KOPT-K1 (cell line): ENCODE measurements around the gene DNAH10.
A peak's percentile ranks its signal among the peaks of the same experiment; 100 is the strongest.

Source experiments
- H3K27ac ChIP-seq: fragments of 200-600 bp; sonication (generic); 2 replicates; pipeline ENCODE4 v1.5.1; 2016; ENCODE audit warnings: antibody characterized with exemption, mild to moderate bottlenecking, low read depth, low read length; ENCODE audit not compliant: poor library complexity, severe bottlenecking
- H3K36me3 ChIP-seq: fragments of 200-600 bp; sonication (generic); 2 replicates; pipeline ENCODE4 v1.5.1; 2017; ENCODE audit warnings: antibody characterized with exemption, mild to moderate bottlenecking, low read length, moderate library complexity; ENCODE audit not compliant: insufficient read depth
- H3K9me3 ChIP-seq: fragments of 200-600 bp; sonication (generic); 2 replicates; pipeline ENCODE4 v1.5.1; 2017; ENCODE audit warnings: antibody characterized with exemption, low read length, mild to moderate bottlenecking; ENCODE audit not compliant: insufficient read depth, poor library complexity, severe bottlenecking

The DNAH10 gene

DNA sequence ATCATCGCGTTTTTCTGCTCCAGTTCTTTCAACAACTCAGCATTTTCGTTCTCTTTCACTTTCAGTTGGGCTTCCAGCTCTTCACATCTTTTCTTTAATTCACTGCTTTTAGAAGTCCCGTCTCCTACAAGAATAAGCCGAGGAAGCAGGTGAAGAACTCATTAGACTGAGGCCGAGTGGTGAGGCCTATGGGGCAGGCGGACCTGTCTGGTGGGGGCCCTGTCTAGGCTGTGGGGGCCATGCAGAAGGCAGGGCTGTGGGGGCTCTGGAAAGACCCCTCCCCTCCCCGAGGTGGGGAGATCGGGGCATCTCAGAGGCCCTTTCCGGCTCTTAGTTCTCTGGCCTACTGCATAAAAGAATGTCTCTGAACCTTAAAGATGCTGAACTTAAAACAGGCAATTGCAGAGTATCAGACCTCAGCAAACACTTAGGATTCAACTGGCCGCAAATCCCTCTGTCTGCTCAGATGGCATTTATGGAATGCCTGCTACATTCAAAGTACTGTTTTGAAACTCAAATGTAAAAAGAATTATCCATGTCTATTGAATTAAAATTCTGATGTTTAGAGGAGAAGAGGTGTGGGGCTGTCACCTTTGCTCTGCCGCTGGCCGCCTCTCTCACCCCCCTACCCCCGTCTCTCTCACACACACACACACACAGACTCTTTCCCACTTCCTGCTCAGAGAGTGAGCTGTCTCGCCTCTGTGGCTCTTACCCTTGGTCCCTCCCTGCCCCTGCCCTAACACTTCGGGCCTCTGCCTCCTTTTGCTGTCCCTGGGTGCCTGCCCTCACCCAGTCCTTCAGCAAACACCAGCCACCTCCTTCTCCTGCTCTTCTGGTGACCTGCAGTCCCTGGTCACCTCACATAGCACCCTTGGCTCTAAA is 175.8 kb downstream of the DNAH10 start:
- H3K36me3 ChIP-seq: peaks cover 32% of the 10 kb centered on the region; the same call in 1 of the 2 replicates
- peak overlapping the region; percentile 77 for H3K27ac ChIP-seq
- no peaks in the 10 kb centered on the region for H3K9me3 ChIP-seq

DNA sequence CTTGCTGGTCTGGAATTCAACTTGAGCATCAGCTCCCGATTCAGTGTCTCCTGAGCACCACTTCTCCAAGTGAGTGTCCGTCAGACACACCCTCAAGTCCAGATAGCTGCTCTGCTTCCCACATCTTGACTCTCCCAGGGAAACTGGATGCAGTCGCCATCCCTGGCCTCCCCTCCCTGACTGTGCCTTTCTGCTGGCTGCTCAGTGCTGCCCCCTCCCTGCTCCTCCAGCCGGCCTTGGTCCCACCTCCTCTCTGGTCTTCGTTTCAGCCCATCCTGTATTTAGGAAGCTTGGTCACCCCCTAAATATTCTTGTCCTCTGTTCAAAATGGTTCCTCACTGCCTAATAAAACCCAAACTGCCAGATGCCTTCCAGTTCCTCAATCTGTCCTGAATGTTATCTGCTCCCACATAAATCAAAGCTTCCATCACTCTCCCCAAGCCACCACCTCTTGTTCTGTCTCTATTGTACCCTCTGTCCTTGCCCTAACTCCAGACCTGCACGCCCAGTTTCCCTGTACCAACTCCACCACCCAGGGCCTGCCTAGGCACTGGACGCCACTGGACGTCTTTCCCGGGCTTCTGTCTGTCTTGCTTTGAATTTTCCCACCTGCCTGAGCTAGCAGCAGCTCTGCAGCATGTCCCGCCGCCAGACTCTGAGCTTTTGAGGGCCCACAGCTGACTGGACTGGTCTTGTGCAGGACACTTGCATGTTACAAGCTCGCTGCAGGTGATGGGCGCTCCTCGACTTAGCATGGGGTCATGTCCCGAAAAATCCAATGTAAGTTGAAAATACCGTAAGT is 176.8 kb downstream of the DNAH10 start:
- Histone ChIP-seq H3K36me3 (peaks cover 32% of the 10 kb centered on the region; the same call in 1 of the 2 replicates), H3K27ac (peak overlapping the region; percentile 77), H3K9me3 (no peaks in the 10 kb centered on the region)

DNA sequence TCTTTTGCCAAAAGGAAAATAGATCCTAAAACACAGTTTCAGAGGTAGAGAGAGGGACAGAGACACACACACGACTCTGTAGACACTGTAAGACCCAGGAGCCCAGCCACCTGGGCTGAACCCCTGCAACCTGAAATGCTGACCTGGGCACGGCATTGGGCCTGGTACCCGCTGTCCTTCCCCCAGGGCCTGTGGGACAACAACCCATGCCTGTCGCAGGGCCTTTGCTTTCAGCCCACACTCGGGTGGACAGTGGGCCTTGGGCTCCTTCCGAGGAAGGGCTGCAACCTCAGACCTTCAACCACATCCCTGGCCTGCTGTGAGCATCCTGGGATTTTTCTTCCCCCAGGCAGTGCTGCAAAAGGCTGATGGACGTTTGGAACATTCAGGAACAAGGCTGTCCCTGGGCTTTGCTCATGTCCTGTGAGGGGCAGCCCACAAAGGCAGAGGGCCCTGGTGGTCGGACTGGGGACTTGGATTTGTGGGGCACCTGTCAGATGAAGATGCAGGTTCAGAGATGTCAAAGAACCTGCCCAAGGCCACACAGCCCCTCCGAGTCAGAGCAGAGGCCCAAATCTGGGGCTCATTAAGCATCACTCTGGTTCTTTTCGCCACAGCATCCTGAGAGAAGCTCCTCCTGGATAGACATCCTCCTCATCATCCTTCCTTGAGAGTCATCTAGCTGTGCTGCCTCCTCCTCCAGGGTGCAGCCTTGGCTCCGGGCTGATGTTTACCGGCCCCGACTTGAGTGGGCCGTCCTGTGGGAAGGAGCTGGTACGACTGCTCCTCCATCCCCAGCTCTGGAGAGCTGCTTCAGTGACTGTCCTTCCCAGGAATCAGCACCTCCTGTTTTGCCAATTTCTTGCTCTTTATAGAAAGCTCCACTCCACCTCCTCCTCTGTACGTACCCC is 177.9 kb downstream of the DNAH10 start:
- Histone ChIP-seq H3K36me3 (peaks cover 33% of the 10 kb centered on the region), H3K9me3 (no peaks in the 10 kb centered on the region), H3K27ac (no peak overlapping the region)

DNA sequence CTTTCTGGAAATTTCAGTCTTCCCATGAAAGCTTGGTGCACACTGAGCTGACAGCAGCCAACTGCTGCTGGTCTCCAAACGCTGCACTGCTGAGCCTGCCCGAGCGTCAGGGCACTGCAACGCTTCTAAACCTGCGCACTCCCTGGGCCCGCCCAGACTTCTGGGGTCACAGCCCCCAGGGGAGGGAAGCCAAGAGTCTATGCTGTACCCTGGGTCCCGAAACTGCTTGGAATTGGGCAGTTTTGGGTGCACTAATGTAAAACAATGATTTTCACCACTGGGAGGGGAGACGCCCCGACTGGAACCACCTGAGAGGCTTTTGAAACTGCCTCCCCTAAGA is 178.5 kb downstream of the DNAH10 start:
- no peak overlapping the region for H3K27ac ChIP-seq
- no peaks in the 10 kb centered on the region for H3K9me3 ChIP-seq
- peaks cover 37% of the 10 kb centered on the region for H3K36me3 ChIP-seq

DNA sequence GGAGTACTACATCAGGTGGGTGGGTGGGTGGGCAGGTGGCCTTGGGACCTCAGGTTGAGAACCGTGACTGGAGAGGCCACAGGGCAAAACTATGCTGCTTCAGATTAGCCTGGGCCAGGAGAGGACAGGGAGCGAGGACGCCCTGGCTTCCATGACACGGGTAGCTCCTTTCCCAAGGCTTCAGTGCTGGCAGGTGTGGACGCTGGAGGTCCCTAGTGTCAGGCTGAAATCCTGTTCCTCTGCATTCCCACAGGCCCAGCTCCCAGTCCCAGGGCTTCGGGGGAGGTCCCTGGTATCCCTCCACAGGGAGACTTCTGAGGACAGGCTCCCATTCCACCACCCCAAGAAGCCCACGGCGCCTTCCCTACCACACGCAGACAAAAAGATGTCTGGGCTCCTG is 178.9 kb downstream of the DNAH10 start:
- Histone ChIP-seq H3K36me3 (peaks cover 37% of the 10 kb centered on the region), H3K27ac (no peak overlapping the region), H3K9me3 (no peaks in the 10 kb centered on the region)

DNA sequence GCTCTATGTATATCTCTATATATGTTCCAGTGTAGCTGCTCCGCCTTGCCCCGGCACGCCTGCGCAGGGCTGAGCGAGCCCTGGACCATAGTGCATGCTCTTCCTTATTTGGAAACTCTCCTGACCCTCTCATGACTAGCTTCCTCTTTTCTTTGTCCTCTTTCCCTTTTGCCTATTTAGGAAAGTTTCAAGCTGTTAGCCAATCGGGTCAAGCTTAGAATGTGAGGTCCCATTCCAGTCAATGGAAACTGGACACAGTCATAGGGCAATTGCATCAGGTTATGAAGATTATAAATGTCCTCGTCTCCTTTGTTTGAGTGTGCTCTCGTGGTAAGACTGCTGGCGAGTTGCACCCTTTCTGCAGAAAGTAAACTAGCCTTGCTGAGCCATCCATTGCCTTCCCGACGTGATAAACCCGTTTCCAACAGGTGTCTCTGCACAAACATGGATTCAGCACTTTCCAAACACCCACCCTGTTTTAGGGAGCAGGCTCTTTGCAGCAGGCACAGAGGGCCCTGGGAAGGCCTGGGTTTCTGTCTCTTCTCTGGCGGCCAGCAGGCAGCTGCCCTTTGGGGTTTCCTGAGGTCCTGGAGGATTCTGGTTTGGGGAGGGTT is 179.6 kb downstream of the DNAH10 start:
- Histone ChIP-seq H3K36me3 (peaks cover 31% of the 10 kb centered on the region), H3K9me3 (no peaks in the 10 kb centered on the region), H3K27ac (no peak overlapping the region)

DNA sequence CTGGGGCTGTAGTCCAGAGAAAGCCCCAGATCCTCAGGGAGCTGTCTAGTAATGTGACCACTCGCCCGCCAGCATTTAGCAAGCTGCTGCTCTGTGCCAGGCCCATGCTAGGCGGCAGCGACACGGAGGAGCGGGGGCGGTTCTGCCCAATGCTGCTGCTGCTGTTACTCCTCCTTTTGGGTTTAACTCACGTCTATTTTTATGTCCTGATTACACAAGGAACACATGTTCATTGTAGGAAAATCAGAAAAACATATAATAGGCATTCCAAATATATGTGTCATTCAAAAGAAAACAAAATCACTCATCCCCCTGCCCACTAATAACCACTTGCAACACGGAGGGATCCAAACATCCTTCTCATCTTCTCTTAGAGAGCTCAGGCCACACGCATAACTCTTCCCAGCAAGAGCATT is 180.1 kb downstream of the DNAH10 start:
- H3K36me3 ChIP-seq: peaks cover 30% of the 10 kb centered on the region
- H3K27ac ChIP-seq: no peak overlapping the region
- H3K9me3 ChIP-seq: no peaks in the 10 kb centered on the region

DNA sequence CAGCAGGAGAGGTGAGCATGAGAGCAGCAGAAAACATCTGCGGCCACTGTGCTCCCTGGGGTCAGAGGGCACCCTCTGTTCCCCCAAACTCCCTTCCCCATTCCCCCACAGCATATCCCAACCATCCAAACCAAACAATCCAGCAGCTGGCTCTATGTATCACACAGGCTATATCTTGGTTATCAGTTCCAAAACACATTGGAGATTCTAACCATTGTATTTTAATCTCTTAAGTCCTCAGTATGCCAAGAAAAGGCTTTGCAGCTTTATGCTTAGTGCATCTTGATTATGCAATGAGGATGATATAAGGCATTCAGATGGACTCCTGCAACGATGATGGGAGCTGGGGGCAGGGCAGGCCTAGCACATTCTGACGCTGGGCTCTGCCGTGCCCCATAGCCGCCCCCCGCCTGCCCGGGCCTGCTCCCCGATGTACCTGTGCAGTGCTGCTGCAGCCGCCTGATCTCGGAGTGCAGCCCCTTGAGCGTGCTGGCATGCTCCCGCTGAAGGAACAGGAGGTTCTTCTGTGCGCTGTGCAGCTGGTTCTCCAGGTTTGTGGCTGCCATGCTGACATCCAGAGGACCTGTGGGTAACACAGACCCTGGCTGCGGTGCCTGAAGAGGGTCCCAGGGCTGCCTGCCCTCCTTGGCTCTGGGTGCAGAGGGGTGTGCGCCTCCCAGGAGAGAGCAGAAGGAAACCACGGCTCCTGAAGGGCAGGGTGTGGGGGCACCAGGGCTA is 181.0 kb downstream of the DNAH10 start:
- Histone ChIP-seq H3K36me3 (peaks cover 30% of the 10 kb centered on the region), H3K9me3 (no peaks in the 10 kb centered on the region), H3K27ac (peak overlapping the region; percentile 64)

DNA sequence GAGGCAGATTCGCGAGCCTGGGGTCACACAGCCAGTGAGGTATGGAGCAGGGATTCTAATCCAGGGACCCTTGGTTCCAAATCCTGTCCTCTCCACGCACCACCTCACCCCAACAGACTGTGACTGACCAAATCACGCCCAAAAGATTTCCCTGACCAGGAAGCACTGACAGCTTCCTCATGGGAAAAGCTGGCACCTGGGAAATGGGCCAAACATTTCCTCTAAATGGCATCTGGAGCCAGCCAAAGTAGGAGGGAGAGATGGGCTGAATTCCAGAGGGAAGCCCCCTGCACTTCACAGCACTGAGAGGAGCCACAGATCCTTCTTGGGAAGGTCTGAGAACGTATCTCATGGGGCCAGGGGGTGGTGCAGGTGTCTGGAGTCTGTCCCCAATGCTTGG is 181.7 kb downstream of the DNAH10 start:
- peak overlapping the region; percentile 64 for H3K27ac ChIP-seq
- peaks cover 30% of the 10 kb centered on the region for H3K36me3 ChIP-seq
- H3K9me3 ChIP-seq: no peaks in the 10 kb centered on the region

DNA sequence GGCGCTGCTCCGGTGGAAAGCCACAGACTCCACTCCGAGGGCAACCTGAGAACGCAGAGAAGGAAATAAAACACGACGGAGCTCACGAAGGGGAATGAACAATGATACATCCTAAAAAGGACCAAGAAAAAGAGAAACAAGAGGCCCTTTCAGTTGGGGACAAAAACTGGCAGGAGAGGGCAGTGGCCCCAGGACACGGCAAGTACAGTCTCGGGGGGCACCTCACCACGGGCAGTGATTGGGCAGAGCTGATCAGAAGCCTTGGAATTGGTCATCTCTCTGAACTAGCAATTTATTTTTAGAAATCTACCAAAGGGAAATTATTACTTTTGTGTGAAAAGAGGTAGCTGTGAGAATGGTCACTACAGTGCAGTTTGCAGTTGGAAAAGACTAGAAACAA is 182.6 kb downstream of the DNAH10 start:
- Histone ChIP-seq H3K36me3 (peaks cover 27% of the 10 kb centered on the region), H3K9me3 (no peaks in the 10 kb centered on the region)

DNA sequence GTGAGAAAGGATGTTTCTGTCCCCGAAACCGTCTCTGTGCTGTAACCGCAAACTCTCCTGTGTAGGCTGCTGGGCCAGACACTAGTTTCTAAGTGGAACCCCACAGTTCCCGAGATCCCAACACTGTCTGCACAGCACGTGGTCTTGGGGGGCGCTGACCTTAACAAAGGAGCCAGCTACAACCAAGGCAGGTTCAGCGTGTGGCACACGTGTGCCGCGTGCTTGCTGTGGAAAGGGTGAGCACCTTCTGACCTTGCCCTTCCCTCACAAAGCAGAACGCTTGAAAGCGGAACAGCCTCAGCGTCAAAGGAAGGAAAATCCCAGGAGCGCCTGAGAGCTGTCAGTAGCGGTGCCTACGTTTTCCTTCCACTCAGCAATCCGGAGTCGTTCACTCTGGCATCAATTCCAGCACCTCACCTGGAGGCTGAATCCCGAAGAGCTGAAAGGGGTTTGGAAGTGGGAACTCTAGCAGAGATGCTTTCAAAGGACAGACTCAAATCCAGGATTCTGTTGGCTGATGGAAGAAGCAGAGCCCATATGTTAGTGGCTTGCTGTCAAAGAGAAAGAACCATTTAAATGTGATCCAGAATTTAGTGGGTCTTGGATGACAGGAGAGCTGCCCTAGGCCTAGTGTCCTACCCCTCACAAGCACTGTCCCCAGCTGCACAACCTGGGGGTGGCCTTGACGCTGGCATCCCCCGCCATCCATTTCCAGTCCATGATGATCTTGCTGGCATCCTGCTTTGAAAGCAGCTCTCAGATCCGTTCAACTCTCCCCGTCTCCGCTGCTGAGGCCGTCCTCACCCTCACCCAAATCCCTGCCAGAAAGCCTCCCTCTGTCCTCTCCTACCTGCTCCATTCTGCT is 183.4 kb downstream of the DNAH10 start:
- peak overlapping the region; percentile 64 for H3K27ac ChIP-seq
- H3K9me3 ChIP-seq: no peaks in the 10 kb centered on the region
- peaks cover 21% of the 10 kb centered on the region for H3K36me3 ChIP-seq

More for the DNA sequence above, 182.6 kb downstream of the DNAH10 start:
- H3K27ac ChIP-seq: peak overlapping the region; percentile 64

DNA sequence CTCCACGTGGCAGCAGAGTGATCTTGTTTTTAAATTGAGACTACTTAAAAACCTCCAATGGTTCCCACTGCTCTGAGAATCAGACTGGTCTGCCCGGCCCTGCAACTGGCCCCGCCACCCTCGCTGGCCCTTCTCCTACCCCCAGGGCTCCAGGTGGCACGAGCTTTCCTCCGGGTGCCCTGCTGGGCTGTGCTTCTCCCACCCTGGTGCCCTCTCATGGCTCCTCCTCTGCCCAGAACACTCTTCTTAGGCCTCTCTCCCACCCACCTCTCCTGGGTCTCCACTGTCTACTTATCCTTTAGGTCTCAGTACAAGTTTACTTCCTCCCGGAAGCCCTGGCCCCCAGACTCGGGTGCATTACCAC is 184.0 kb downstream of the DNAH10 start:
- H3K36me3 ChIP-seq: peaks cover 19% of the 10 kb centered on the region
- H3K9me3 ChIP-seq: no peaks in the 10 kb centered on the region
- H3K27ac ChIP-seq: peak overlapping the region; percentile 31
